Right atrium auricular region (tissue), 2 donors: ENCODE measurements around the gene CCL8. TPM values are rescaled to one million over a fixed set of nuclear protein-coding genes. Genes with fewer than 3 reads are reported as not detected.

Experiments
- DNase-seq: peaks from one replicate; pipeline ENCODE4 v3.0.0-alpha.2; 2019; ENCODE audit warnings: low spot score
- H3K27ac ChIP-seq, 2 donors: fragments of 200-600 bp; sonication (generic); 1 replicate in 1 of 2; 2 replicates in 1 of 2; pipeline ENCODE4 v1.5.1; 2016 to 2019
- H3K27me3 ChIP-seq, 2 donors: fragments of 200-600 bp; sonication (generic); one replicate each; pipeline versions ENCODE4 v1.5.1 to v1.6.0; 2017 to 2019
- H3K36me3 ChIP-seq: fragments of 200-600 bp; sonication (generic); one replicate; pipeline ENCODE4 v1.5.1; 2016
- H3K4me1 ChIP-seq, 2 donors: fragments of 200-600 bp; sonication (generic); one replicate each; pipeline versions ENCODE4 v1.5.1 to v1.6.0; 2017 to 2019
- H3K4me3 ChIP-seq, 2 donors: fragments of 200-600 bp; sonication (generic); 1 replicate in 1 of 2; 2 replicates in 1 of 2; pipeline ENCODE4 v1.5.1; 2017 to 2019; ENCODE audit warnings: mild to moderate bottlenecking in 1 of 2, moderate library complexity in 1 of 2
- H3K9me3 ChIP-seq, 2 donors: fragments of 200-600 bp; sonication (generic); one replicate each; pipeline ENCODE4 v1.5.1; 2019
- total RNA-seq, 2 donors: library from RNA; depleted of rRNA; stranded (reverse); fragments of >200 nt; gene quantifications; one replicate each; pipeline ENCODE4 v1.1.0, GENCODE V29; 2016
- TF ChIP-seq, protein P1 (sequence below), 2 donors: fragments of 200-600 bp; sonication (generic); IDR thresholded peaks; one replicate each; pipeline ENCODE4 v1.5.1; 2019; ENCODE audit warnings: antibody characterized with exemption in 2 of 2

Gene CCL8
- total RNA-seq, 2 donors from 2014 or later = 0.52 TPM; not detected in 1

DNA sequence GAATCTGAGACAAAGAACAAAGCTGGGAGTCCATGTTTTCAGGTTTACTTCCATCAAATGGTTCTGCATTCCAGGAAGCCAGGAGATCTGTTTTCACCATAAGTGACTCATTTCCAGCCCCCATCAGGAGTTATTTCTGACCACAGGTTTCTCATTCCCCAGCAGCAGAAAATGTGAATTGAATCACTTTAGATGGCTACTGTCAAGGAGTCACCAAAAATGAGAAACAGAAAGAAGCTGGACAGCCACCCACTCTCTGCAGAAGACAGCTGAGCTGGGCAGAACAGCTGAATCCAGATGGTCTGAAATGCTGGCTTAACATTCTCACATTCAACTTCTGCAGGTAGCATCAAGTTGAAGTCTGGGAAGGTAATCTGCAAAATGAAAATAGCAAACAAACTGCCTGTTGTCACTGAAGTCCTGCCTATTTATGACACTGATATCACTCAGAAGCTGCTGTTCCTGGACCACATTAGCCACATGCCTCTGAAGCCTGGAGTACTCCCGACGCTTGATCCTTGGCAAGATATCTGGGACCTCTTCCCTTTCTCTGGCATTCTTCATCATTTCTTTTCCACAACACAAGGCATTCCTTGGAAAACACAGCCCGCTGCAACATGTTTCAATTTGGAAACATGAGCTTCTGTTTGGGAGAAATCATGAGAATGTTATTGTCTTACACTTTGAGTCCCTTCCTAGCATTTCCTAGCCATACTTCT is 18.4 kb upstream of the CCL8 start:
- no peaks in the 10 kb centered on the region for H3K9me3 ChIP-seq
- no peaks in the 10 kb centered on the region for H3K27me3 ChIP-seq
- H3K4me1 ChIP-seq = peaks cover 0 to 27% of the 10 kb centered on the region in 2 donors
- TF ChIP-seq, protein P1, sequence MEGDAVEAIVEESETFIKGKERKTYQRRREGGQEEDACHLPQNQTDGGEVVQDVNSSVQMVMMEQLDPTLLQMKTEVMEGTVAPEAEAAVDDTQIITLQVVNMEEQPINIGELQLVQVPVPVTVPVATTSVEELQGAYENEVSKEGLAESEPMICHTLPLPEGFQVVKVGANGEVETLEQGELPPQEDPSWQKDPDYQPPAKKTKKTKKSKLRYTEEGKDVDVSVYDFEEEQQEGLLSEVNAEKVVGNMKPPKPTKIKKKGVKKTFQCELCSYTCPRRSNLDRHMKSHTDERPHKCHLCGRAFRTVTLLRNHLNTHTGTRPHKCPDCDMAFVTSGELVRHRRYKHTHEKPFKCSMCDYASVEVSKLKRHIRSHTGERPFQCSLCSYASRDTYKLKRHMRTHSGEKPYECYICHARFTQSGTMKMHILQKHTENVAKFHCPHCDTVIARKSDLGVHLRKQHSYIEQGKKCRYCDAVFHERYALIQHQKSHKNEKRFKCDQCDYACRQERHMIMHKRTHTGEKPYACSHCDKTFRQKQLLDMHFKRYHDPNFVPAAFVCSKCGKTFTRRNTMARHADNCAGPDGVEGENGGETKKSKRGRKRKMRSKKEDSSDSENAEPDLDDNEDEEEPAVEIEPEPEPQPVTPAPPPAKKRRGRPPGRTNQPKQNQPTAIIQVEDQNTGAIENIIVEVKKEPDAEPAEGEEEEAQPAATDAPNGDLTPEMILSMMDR (IDR thresholded peaks at IDR 0.05) = no peak
- H3K4me3 ChIP-seq = no peak overlapping the region
- no peaks in the 10 kb centered on the region for H3K36me3 ChIP-seq
- peak overlapping the region in 1 of 2 donors; percentile 31 for H3K27ac ChIP-seq
- DNase-seq = no peak

DNA sequence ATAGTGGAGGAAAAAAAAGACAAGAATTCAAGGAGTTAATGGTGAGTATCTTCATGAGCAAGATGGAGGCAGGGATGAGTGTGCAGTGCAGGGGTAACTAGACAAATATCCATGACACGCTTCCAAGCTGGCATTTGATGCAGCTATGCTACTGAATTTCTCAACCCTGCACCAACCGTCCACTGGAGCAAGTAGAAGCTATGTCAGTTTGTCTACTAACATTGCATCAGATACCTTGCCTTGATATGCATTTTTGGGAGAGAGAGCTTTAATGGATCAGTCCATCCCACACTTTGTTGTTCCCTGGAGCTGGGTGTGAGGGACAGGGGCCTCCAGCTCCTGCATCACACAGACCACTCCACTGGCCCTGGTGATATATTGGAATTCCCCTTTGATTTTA is 17.2 kb upstream of the CCL8 start:
- DNase-seq = no peak
- Histone ChIP-seq H3K27ac (no peak overlapping the region), H3K9me3 (no peaks in the 10 kb centered on the region), H3K27me3 (no peaks in the 10 kb centered on the region), H3K36me3 (no peaks in the 10 kb centered on the region), H3K4me1 (peaks cover 0 to 38% of the 10 kb centered on the region in 2 donors), H3K4me3 (no peak overlapping the region)
- TF ChIP-seq, protein P1 (IDR thresholded peaks at IDR 0.05) = no peak

GRCh38 chr17:34302636-34303035 is 16.6 kb upstream of the CCL8 start:
- no peak for DNase-seq
- TF ChIP-seq, protein P1 (IDR thresholded peaks at IDR 0.05) = no peak
- no peaks in the 10 kb centered on the region for H3K9me3 ChIP-seq
- no peak overlapping the region for H3K4me3 ChIP-seq
- no peak overlapping the region for H3K27ac ChIP-seq
- no peaks in the 10 kb centered on the region for H3K36me3 ChIP-seq
- H3K4me1 ChIP-seq = peaks cover 0 to 44% of the 10 kb centered on the region in 2 donors
- no peaks in the 10 kb centered on the region for H3K27me3 ChIP-seq

- TF ChIP-seq, protein P1 (IDR thresholded peaks at IDR 0.05) = no peak
- Histone ChIP-seq H3K27ac (no peak overlapping the region), H3K36me3 (no peaks in the 10 kb centered on the region), H3K4me3 (no peak overlapping the region), H3K27me3 (no peaks in the 10 kb centered on the region), H3K9me3 (no peaks in the 10 kb centered on the region), H3K4me1 (peaks cover 0 to 50% of the 10 kb centered on the region in 2 donors)
- peak; percentile 55 for DNase-seq
These were observed 15.6 kb upstream of the CCL8 start for GRCh38 chr17:34303606-34304005.

DNA sequence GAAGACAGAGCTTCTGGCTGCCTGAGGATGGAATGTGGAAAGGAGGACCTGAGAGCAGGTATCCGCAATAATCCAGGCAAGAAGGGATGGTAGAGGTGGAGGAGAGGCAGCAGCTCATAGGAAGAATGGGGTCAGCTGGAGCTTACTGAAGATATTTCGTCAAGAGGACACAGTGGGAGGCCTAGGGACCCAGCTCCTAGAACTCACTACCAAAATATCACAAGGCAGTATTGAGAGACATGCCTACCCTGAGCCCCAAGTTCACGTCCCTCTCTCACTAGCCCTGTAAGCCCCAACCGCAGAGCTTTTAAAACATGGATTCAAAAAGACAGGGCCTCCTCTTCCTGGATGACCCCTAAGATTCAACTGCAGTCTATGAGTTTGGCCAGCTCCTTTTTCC is 14.2 kb upstream of the CCL8 start:
- Histone ChIP-seq H3K27ac (no peak overlapping the region), H3K4me1 (peaks cover 0 to 46% of the 10 kb centered on the region in 2 donors), H3K36me3 (no peaks in the 10 kb centered on the region), H3K27me3 (no peaks in the 10 kb centered on the region), H3K9me3 (no peaks in the 10 kb centered on the region), H3K4me3 (no peak overlapping the region)
- DNase-seq = no peak
- TF ChIP-seq, protein P1 (IDR thresholded peaks at IDR 0.05) = no peak

DNA sequence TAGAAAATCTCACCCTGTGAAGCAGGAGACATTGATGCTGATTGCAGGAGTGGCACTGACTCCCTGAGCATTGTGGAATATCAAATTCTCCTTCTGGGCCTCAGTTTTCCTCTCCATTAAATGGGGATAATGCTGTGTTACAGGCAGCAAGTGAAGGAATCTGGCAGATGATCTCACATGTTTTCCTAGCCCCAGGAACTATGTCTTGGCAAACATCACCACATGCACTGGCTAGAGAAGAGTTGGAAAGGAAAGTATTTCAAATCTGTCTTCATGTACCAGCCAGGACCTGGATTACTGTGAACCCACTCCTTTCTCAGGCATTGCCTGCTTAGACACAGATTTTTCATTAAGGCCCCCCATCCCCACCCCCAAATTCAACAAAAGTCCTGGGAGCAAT is 13.6 kb upstream of the CCL8 start:
- DNase-seq = peak; percentile 26
- Histone ChIP-seq H3K4me3 (no peak overlapping the region), H3K9me3 (no peaks in the 10 kb centered on the region), H3K27me3 (no peaks in the 10 kb centered on the region), H3K4me1 (peaks cover 0 to 40% of the 10 kb centered on the region in 2 donors), H3K27ac (no peak overlapping the region), H3K36me3 (no peaks in the 10 kb centered on the region)
- TF ChIP-seq, protein P1 (IDR thresholded peaks at IDR 0.05) = no peak
